Motor neuron (in vitro differentiated cells): ENCODE results near the gene INPP4B. TPM values are rescaled to one million over a fixed set of nuclear protein-coding genes. Genes with fewer than 3 reads are reported as not detected.

Source experiments
- ATAC-seq, 8 experiments: fragments of 200-7000 bp; cut with Tn5 transposase; replicated peaks in 6 of 8; 2 replicates each; pipeline ENCODE4 v1.8.0; 2021; ENCODE audit warnings: mild to moderate bottlenecking in 8 of 8, moderate library complexity in 8 of 8
- H3K27ac ChIP-seq, 2 donors: fragments of 250-450 bp; sonication (Bioruptor Pico); 2 replicates each; pipeline ENCODE4 v1.9.0; 2021; ENCODE audit warnings: antibody characterized with exemption in 2 of 2, mild to moderate bottlenecking in 2 of 2, moderate library complexity in 1 of 2
- H3K4me1 ChIP-seq, 2 donors: fragments of 250-450 bp; sonication (Bioruptor Pico); replicated peaks in 1 of 2; 2 replicates each; pipeline ENCODE4 v1.6.1; 2021; ENCODE audit warnings: antibody characterized with exemption in 2 of 2, mild to moderate bottlenecking in 2 of 2, moderate library complexity in 1 of 2
- H3K4me3 ChIP-seq, 5 donors: fragments of 250-450 bp; sonication (Bioruptor Pico); 2 replicates each; pipeline ENCODE4 v1.9.0; 2021; ENCODE audit warnings: antibody characterized with exemption in 5 of 5, mild to moderate bottlenecking in 5 of 5, moderate library complexity in 4 of 5
- WGBS, 10 experiments: fragments of 450-650 bp; shearing (Covaris generic); methylation state at CpG; one replicate each; pipeline ENCODE4 v1.0.0; 2022; 5-methylcytosine and 5-hydroxymethylcytosine counted together
- in situ Hi-C, 9 experiments: fragments of 400-800 bp; cut with MboI; loops; one replicate each; pipeline ENCODE4 v1.15.0; 2021; ENCODE audit warnings: low sequenced_read_pairs in 9 of 9, low pct_unique_long_range_greater_than_20kb in 2 of 9; ENCODE audit not compliant: unreplicated experiment in 9 of 9
- total RNA-seq, 8 experiments: library from RNA; unstranded; fragments of 300-600 nt; gene quantifications; 2 replicates each; pipeline versions ENCODE4 v1.2.3 to v1.2.4, GENCODE V29; 2022

INPP4B gene
- total RNA-seq, 8 experiments from 2014 or later, result 0.54 to 62.3 (median 3.9) TPM

GRCh38 chr4:142369141-142369540 lies 477.0 kb downstream of the INPP4B start:
- 76 to 100% (median 95%) methylated on average over 1 to 3 of the region's 3 CpGs; no CpG with 5 or more reads in 2 of the 10 experiments for WGBS, 10 experiments
- no peak for ATAC-seq
- Histone ChIP-seq H3K4me3 (no peak overlapping the region), H3K27ac (no peak overlapping the region), H3K4me1 (peaks cover 15 to 24% of the 10 kb centered on the region in 2 donors)
- in situ Hi-C loops, result loop anchor here in 3 of 9 experiments (25.0 kb wide), 2 partner anchors 343 to 468 kb away; partner anchors contain the start of gene INPP4B (in 3 of the 3)

DNA sequence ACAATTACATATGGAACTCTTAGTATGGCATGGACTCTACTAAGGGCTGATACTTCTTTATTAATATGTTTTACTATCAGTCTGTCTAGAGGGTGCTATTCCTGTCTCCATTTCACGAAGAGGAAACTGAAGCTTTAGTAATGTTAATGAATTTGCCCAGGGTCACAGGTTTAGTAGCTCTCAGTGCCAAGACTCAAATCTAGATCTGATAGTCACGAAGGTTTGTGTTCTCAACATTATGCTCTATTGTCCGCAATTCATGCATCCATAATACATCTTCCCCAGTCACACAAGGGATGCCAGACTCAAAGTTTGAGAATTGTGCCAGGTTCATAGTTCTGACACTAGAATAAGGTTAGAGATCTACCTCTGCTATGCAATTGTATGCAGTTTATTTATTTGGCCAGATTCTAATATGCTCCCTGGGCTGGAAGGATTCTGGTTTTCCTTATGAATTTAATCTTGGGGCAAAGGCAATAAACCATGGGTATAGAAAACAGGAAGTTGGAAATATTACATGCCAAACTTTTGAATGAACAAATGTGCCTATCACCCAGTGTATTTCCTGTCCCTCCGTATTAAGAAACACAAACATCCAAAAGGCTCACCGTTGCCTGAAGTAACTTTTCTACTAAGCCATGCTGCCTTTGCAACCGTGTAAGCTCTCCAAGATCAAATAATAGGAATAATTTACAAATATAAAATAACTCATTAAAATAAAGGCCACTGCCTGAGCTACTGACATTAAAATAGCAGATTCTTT lies 478.5 kb downstream of the INPP4B start:
- H3K27ac ChIP-seq, result no peak overlapping the region
- 0 to 100% (median 74%) methylated on average over 2 to 5 of the region's 6 CpGs for WGBS, 10 experiments
- peak in 1 of 8 experiments; percentile 62 for ATAC-seq
- H3K4me3 ChIP-seq, result no peak overlapping the region
- peaks cover 15 to 18% of the 10 kb centered on the region in 2 donors for H3K4me1 ChIP-seq
- in situ Hi-C loops, result loop anchor here in 3 of 9 experiments (25.0 kb wide), 2 partner anchors 345 to 470 kb away; partner anchors contain the start of gene INPP4B (in 3 of the 3)

GRCh38 chr4:142366769-142367181 lies 479.3 kb downstream of the INPP4B start:
- peak in 1 of 8 experiments; percentile 59 for ATAC-seq
- Histone ChIP-seq H3K27ac (no peak overlapping the region), H3K4me3 (no peak overlapping the region), H3K4me1 (peaks cover 11 to 15% of the 10 kb centered on the region in 2 donors)
- in situ Hi-C loops, result loop anchor here in 3 of 9 experiments (25.0 kb wide), 2 partner anchors 346 to 471 kb away; partner anchors contain the start of gene INPP4B (in 3 of the 3)

- peaks cover 11 to 15% of the 10 kb centered on the region in 2 donors for H3K4me1 ChIP-seq
Measured at GRCh38 chr4:142365391-142365790, 480.7 kb downstream of the INPP4B start.

DNA sequence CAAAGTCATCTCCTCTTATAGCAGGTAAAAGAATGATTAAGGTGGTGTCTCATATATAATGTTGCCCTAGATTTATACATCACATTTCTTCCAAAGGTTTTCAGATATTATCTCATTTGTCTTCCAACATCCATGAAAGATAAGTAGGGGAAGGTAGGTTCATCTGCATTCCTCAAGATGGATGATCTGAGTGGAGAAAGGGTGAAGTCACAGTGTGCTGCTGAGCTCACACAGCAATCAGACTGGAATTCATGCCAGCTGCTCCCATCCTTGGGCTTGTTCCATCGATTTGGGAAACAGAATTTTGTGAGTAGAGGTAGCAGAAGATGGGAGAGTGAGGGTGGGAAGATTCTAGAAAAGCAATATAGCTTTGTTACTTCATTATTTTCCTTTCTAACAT lies 482.4 kb downstream of the INPP4B start:
- Histone ChIP-seq H3K27ac (no peak overlapping the region), H3K4me3 (no peak overlapping the region), H3K4me1 (peaks cover 11 to 15% of the 10 kb centered on the region in 2 donors)
- no peak for ATAC-seq
- WGBS, 10 experiments, result 63 to 100% (median 78%) methylated on average over 1 of the region's 1 CpG; no CpG with 5 or more reads in 5 of the 10 experiments
- in situ Hi-C loops, result loop anchor here in 3 of 9 experiments (25.0 kb wide), 2 partner anchors 349 to 474 kb away; partner anchors contain the start of gene INPP4B (in 3 of the 3)

More at GRCh38 chr4:142365391-142365790, 480.7 kb downstream of the INPP4B start:
- in situ Hi-C loops, result loop anchor here in 3 of 9 experiments (25.0 kb wide), 2 partner anchors 347 to 472 kb away; partner anchors contain the start of gene INPP4B (in 3 of the 3)
- Histone ChIP-seq H3K27ac (no peak overlapping the region), H3K4me3 (no peak overlapping the region)
- 0 to 56% (median 0%) methylated on average over 1 of the region's 1 CpG; no CpG with 5 or more reads in 3 of the 10 experiments for WGBS, 10 experiments
- peak; percentile 44 to 92 (median 76) for ATAC-seq

- Histone ChIP-seq H3K4me1 (peaks cover 6 to 15% of the 10 kb centered on the region in 2 donors), H3K4me3 (no peak overlapping the region), H3K27ac (no peak overlapping the region)
- 81 to 100% (median 100%) methylated on average over 1 to 2 of the region's 2 CpGs; no CpG with 5 or more reads in 1 of the 10 experiments for WGBS, 10 experiments
- in situ Hi-C loops, result loop anchor here in 3 of 9 experiments (25.0 kb wide), 2 partner anchors 350 to 475 kb away; partner anchors contain the start of gene INPP4B (in 3 of the 3)
- no peak for ATAC-seq
Measured at GRCh38 chr4:142361981-142362380, 484.1 kb downstream of the INPP4B start.

DNA sequence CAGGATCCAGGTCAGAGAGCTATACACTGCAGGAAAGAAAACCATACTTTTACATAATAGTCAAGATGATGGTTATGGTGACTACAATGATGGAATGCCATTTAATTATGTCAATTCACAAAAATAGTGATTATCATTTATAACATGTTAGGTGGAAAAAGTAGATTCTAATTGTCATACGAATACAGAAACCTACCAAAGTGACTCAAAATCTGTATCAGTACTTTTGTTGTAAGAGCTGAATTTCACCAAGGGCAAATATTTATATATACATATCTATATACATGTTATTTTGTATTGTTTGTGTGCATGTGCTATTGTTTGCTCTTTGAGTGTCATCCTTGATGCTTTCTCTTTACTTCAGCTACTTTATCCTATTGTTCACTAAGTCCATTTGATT lies 485.4 kb downstream of the INPP4B start:
- no peak overlapping the region for H3K27ac ChIP-seq
- H3K4me1 ChIP-seq, result peaks cover 6 to 10% of the 10 kb centered on the region in 2 donors
- in situ Hi-C loops, result loop anchor here in 3 of 9 experiments (25.0 kb wide), 2 partner anchors 352 to 477 kb away; partner anchors contain the start of gene INPP4B (in 3 of the 3)
- ATAC-seq, result no peak
- 80 to 100% (median 92%) methylated on average over 1 of the region's 1 CpG; no CpG with 5 or more reads in 3 of the 10 experiments for whole genome bisulfite sequencing, 10 experiments
- no peak overlapping the region for H3K4me3 ChIP-seq

DNA sequence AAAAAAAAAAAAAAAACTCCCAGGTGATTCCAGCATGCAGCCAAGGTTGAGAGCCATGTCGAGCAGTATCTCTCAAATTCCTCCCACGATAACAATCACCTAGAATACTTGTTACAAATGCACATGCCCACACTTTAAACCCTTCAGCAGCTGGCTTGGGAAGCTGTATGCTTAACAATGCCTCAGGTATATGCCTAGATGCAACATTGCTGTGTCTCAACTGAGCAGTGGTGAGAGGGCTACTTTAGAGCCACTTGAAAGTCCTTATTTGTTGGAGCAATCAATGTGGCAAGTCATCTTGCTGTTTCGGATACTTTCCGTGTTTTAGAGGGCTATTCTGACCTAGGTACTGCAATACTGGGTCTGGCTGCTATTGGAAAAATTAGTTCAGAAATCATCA lies 487.4 kb downstream of the INPP4B start:
- peaks cover 0 to 4% of the 10 kb centered on the region in 2 donors for H3K4me1 ChIP-seq
- in situ Hi-C loops, result loop anchor here in 3 of 9 experiments (25.0 kb wide), 2 partner anchors 354 to 479 kb away; partner anchors contain the start of gene INPP4B (in 3 of the 3)
- WGBS, 10 experiments, result 82 to 100% (median 100%) methylated on average over 1 to 4 of the region's 4 CpGs; no CpG with 5 or more reads in 3 of the 10 experiments
- no peak for ATAC-seq
- H3K27ac ChIP-seq, result no peak overlapping the region
- H3K4me3 ChIP-seq, result no peak overlapping the region

- ATAC-seq, result no peak
- Histone ChIP-seq H3K4me1 (peaks cover 7 to 10% of the 10 kb centered on the region in 2 donors), H3K27ac (no peak overlapping the region), H3K4me3 (no peak overlapping the region)
- WGBS, 10 experiments, result 86 to 100% (median 100%) methylated on average over 1 of the region's 1 CpG; no CpG with 5 or more reads in 4 of the 10 experiments
- in situ Hi-C loops, result loop anchor here in 3 of 9 experiments (25.0 kb wide), 2 partner anchors 356 to 480 kb away; partner anchors contain the start of gene INPP4B (in 3 of the 3)
Measured at GRCh38 chr4:142356801-142357200, 489.3 kb downstream of the INPP4B start.

DNA sequence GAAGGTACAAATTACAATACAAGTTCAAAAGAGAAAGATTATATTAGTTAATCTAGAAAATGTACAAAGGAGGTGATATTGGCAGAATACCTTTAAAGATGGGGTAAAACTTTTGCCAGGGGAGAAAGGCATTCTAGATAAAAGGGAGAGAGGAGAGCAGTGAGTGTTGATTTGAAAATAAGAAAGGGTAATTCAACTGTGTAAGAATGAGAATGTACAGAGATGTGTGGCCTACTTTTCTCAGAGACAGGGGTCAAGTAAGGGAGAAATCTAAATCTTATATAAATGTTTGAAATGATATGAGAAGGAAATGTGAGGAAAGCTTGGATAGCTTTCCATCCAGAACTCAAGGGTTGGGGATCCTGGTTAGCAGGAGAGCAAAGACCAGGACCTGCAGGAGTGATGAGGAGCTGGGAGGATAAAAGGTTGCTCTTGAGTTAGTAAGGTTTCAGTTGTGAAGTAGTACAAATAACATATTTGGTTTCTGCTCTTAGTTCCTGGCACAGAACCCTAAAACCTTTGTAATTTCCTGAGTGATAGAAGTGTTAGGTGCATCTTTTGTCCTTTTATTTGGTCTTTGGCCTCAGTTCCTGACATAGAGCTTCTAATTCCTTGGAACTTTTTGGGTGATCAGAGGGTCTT lies 489.9 kb downstream of the INPP4B start:
- peaks cover 11 to 15% of the 10 kb centered on the region in 2 donors for H3K4me1 ChIP-seq
- H3K4me3 ChIP-seq, result no peak overlapping the region
- no peak overlapping the region for H3K27ac ChIP-seq
- ATAC-seq, result no peak
- in situ Hi-C loops, result loop anchor here in 3 of 9 experiments (25.0 kb wide), 2 partner anchors 356 to 481 kb away; partner anchors contain the start of gene INPP4B (in 3 of the 3)

- Histone ChIP-seq H3K4me3 (no peak overlapping the region), H3K4me1 (peaks cover 18 to 23% of the 10 kb centered on the region in 2 donors), H3K27ac (no peak overlapping the region)
- in situ Hi-C loops, result loop anchor here in 3 of 9 experiments (25.0 kb wide), 2 partner anchors 357 to 482 kb away; partner anchors contain the start of gene INPP4B (in 3 of the 3)
- WGBS, 10 experiments, result 20 to 100% (median 73%) methylated on average over 1 of the region's 1 CpG; no CpG with 5 or more reads in 3 of the 10 experiments
- ATAC-seq, result no peak
Measured at GRCh38 chr4:142355421-142355930, 490.6 kb downstream of the INPP4B start.

- 29 to 95% (median 71%) methylated on average over 1 to 8 of the region's 8 CpGs for WGBS, 10 experiments
- no peak overlapping the region for H3K4me3 ChIP-seq
- H3K27ac ChIP-seq, result no peak overlapping the region
- H3K4me1 ChIP-seq, result peaks cover 24 to 27% of the 10 kb centered on the region in 2 donors
- in situ Hi-C loops, result loop anchor here in 3 of 9 experiments (25.0 kb wide), 2 partner anchors 357 to 482 kb away; partner anchors contain the start of gene INPP4B (in 3 of the 3)
- peak in 3 of 8 experiments; percentile 8 to 21 (median 16) for ATAC-seq
Measured at GRCh38 chr4:142354794-142355420, 491.2 kb downstream of the INPP4B start.
